H1 (cell line): Measurements from ENCODE around the gene COL5A1. TPM values are rescaled to one million over a fixed set of nuclear protein-coding genes. Genes with fewer than 3 reads are reported as not detected.

ENCODE experiments used
- BACH1 ChIP-seq: IDR thresholded peaks from 2 replicates; pipeline ENCODE4 v1.6.1; 2012; ENCODE audit warnings: low read length, improper control_type of control experiment
- PHF8 ChIP-seq: fragments of 200-600 bp; sonication (generic); conservative IDR thresholded peaks from 2 replicates; pipeline ENCODE4 v1.7.1; 2012; ENCODE audit warnings: low read depth, mild to moderate bottlenecking, inconsistent platforms, low read length, moderate library complexity
- POU5F1 ChIP-seq: IDR thresholded peaks from 2 replicates; pipeline ENCODE4 v1.6.1; 2011; ENCODE audit warnings: low read depth, mild to moderate bottlenecking, low read length, moderate library complexity
- SAP30 ChIP-seq: fragments of 300-600 bp; sonication (generic); IDR thresholded peaks from 2 replicates; pipeline ENCODE4 v1.7.1; 2012; ENCODE audit warnings: low read length, moderate library complexity, mild to moderate bottlenecking, inconsistent platforms; ENCODE audit not compliant: insufficient read depth, insufficient replicate concordance
- polyA plus RNA-seq, 7 experiments: library from polyadenylated mRNA; depleted of rRNA in 3 of 7; stranded (reverse) in 5 of 7; unstranded in 2 of 7; fragments of >200 nt in 5 of 7; fragments of 200-250 nt in 2 of 7; gene quantifications; 1 replicate in 5 of 7; 2 replicates in 1 of 7; 4 replicates in 1 of 7; pipeline versions ENCODE4 v1.2.1 to v1.2.3, GENCODE V29; 2011 to 2013; ENCODE audit warnings: missing spikeins in 2 of 7, mixed read lengths in 2 of 7
- total RNA-seq: library from RNA; stranded (reverse); fragmentation: NEBNext Ultra II Directional; extraction: Animal tissue kit (Norgen Biotek cat#: 25700); gene quantifications from 2 replicates; pipeline ENCODE4 v1.2.1, GENCODE V29; 2021
- TF ChIP-seq, protein P1 (sequence below): IDR thresholded peaks from 2 replicates; pipeline ENCODE4 v1.6.1; 2011; ENCODE audit warnings: low read depth, mild to moderate bottlenecking, low read length; ENCODE audit not compliant: insufficient read depth

COL5A1 gene
- total and polyA plus RNA-seq, 2 of the 8 experiments (the other 6 are each of a cell fraction or from before 2014, with no cell fraction given), result 3.8 to 12.0 TPM

DNA sequence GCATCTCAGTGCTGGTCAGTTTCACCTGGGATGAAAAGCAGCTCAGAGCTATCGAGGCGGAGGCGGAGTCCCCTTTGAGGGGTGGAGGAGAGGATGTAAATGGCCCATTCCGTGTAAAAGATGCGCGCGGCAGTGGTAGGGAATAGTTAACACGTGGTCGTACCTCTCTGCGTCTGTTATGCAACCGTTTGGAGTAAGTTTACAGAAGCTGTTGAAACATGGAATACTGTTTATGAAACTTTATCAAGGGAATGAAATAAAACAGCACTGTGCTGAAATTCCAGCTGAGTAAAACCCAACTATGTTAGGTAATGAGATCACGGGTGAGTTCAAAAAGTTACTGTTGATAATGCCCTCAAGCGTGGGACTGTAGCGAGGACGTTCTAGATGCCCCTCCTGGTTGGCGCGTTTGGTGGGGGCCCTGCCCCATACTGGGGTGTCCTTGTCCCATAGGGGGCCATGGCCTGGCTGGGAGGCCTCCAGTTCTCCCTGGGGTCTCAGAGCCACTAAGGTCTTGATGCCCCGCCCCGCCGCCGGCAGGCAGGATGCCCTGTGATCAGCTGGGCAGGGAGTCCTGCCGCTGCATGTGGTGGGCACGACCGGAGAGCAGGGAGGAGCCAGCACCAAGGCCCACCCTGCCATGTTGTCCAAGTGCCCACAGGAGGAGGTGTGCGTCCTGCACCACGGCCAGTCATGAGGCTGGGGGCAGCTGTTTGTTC, 90.9 kb downstream of the COL5A1 start (continued):
- TF ChIP-seq PHF8, result no peak
- TF ChIP-seq BACH1, result no peak
- TF ChIP-seq POU5F1, result no peak
- TF ChIP-seq, protein P1, sequence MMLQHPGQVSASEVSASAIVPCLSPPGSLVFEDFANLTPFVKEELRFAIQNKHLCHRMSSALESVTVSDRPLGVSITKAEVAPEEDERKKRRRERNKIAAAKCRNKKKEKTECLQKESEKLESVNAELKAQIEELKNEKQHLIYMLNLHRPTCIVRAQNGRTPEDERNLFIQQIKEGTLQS, result no peak
- TF ChIP-seq SAP30, result no peak
